K562 (cell line): ENCODE measurements around the gene MED13L.

Experiments
- ESRRA ChIP-seq: fragments of 450-650 bp; IDR thresholded peaks from 2 replicates; pipeline ENCODE4 v1.6.1; 2014; ENCODE audit warnings: low read depth, mild to moderate bottlenecking, moderate library complexity, borderline replicate concordance
- TF ChIP-seq, protein P1 (sequence below), 3 experiments: IDR thresholded peaks in 2 of 3; conservative IDR thresholded peaks in 1 of 3; 2 replicates each; pipeline ENCODE4 v1.5.1; 2011 to 2012; ENCODE audit warnings: low read length in 3 of 3, mild to moderate bottlenecking in 3 of 3, control low read depth in 2 of 3, improper control_type of control experiment in 1 of 3, inconsistent platforms in 1 of 3, low read depth in 1 of 3, mixed read lengths in 1 of 3, moderate library complexity in 1 of 3; ENCODE audit not compliant: insufficient read depth in 2 of 3
- TF ChIP-seq, protein P2 (sequence below): sonication (generic); formaldehyde crosslinking; IDR thresholded peaks from 2 replicates; pipeline ENCODE4 v1.8.1; 2023; ENCODE audit warnings: mild to moderate bottlenecking, missing genetic modification reagents

DNA sequence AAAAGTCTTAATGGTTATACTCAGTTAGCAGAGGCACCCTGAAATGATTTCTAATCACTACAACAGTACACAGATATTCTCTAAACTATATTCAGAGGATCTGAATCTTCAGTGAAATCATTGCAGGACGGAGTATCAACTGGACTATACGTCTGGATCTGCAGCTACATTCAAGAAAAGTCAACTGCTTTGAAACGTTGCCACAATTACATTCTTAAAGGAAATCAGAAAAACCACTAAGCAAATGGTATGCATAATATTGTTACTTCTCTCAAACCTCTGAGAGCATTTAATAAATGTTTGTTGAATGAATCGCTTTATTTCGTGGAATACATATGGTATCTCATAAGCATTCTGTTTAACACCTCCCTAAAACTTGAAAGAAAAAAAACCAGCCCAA is 67.4 kb downstream of the MED13L start:
- TF ChIP-seq, protein P1, sequence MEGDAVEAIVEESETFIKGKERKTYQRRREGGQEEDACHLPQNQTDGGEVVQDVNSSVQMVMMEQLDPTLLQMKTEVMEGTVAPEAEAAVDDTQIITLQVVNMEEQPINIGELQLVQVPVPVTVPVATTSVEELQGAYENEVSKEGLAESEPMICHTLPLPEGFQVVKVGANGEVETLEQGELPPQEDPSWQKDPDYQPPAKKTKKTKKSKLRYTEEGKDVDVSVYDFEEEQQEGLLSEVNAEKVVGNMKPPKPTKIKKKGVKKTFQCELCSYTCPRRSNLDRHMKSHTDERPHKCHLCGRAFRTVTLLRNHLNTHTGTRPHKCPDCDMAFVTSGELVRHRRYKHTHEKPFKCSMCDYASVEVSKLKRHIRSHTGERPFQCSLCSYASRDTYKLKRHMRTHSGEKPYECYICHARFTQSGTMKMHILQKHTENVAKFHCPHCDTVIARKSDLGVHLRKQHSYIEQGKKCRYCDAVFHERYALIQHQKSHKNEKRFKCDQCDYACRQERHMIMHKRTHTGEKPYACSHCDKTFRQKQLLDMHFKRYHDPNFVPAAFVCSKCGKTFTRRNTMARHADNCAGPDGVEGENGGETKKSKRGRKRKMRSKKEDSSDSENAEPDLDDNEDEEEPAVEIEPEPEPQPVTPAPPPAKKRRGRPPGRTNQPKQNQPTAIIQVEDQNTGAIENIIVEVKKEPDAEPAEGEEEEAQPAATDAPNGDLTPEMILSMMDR (IDR thresholded peaks at IDR 0.05 in 2 of 3, conservative IDR thresholded peaks at IDR 0.05 in 1 of 3; ENCODE audit: insufficient read depth in 2 of 3, low read depth in 1 of 3, low read length in 3 of 3) = no peak
- TF ChIP-seq, protein P2, sequence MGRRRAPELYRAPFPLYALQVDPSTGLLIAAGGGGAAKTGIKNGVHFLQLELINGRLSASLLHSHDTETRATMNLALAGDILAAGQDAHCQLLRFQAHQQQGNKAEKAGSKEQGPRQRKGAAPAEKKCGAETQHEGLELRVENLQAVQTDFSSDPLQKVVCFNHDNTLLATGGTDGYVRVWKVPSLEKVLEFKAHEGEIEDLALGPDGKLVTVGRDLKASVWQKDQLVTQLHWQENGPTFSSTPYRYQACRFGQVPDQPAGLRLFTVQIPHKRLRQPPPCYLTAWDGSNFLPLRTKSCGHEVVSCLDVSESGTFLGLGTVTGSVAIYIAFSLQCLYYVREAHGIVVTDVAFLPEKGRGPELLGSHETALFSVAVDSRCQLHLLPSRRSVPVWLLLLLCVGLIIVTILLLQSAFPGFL (CRISPR knock-in tag) = no peak
- TF ChIP-seq ESRRA = no peak
